Subcutaneous abdominal adipose tissue (tissue), 5 donors: ENCODE data around the gene TRAPPC11.

ENCODE experiments used
- H3K27ac ChIP-seq: one replicate; pipeline ENCODE4 v1.7.0; 2013; ENCODE audit warnings: low read depth, mild to moderate bottlenecking, inconsistent platforms, low read length, moderate library complexity
- H3K27me3 ChIP-seq, 5 donors: one replicate each; pipeline ENCODE4 v1.7.0; 2013; ENCODE audit warnings: low read length in 5 of 5, inconsistent platforms in 1 of 5; ENCODE audit not compliant: control insufficient read depth in 5 of 5, insufficient read depth in 4 of 5
- H3K36me3 ChIP-seq, 5 donors: one replicate each; pipeline ENCODE4 v1.7.0; 2013; ENCODE audit warnings: low read length in 5 of 5; ENCODE audit not compliant: control insufficient read depth in 5 of 5, insufficient read depth in 5 of 5
- H3K4me1 ChIP-seq, 5 donors: one replicate each; pipeline ENCODE4 v1.7.0; 2013; ENCODE audit warnings: low read length in 5 of 5, mild to moderate bottlenecking in 3 of 5, moderate library complexity in 1 of 5; ENCODE audit not compliant: control insufficient read depth in 5 of 5, insufficient read depth in 5 of 5
- H3K4me3 ChIP-seq, 5 donors: one replicate each; pipeline ENCODE4 v1.7.0; 2013; ENCODE audit warnings: low read length in 5 of 5, low read depth in 1 of 5
- H3K9ac ChIP-seq, 5 donors: one replicate each; pipeline ENCODE4 v1.7.0; 2013; ENCODE audit warnings: low read length in 5 of 5, mild to moderate bottlenecking in 4 of 5, moderate library complexity in 3 of 5
- H3K9me3 ChIP-seq, 5 donors: one replicate each; pipeline ENCODE4 v1.7.0; 2013; ENCODE audit warnings: low read length in 5 of 5; ENCODE audit not compliant: control insufficient read depth in 5 of 5
- donor health status: healthy.
- donor health status: healthy.
- donor health status: healthy.
- donor health status: healthy.
- donor health status: healthy.

TRAPPC11 gene

GRCh38 chr4:183747931-183748670 is 89.0 kb downstream of the TRAPPC11 start:
- H3K9me3 ChIP-seq = peaks cover 0 to 9% (median 0%) of the 10 kb centered on the region in 5 donors
- no peaks in the 10 kb centered on the region for H3K27me3 ChIP-seq
- no peak overlapping the region for H3K4me3 ChIP-seq
- H3K36me3 ChIP-seq = no peaks in the 10 kb centered on the region
- H3K27ac ChIP-seq = no peak overlapping the region
- no peak overlapping the region for H3K9ac ChIP-seq
- H3K4me1 ChIP-seq = peaks cover 0 to 4% (median 3%) of the 10 kb centered on the region in 5 donors

- Histone ChIP-seq H3K36me3 (no peaks in the 10 kb centered on the region), H3K4me3 (no peak overlapping the region), H3K4me1 (peaks cover 0 to 4% (median 3%) of the 10 kb centered on the region in 5 donors), H3K27ac (no peak overlapping the region), H3K9ac (no peak overlapping the region), H3K27me3 (no peaks in the 10 kb centered on the region), H3K9me3 (peaks cover 0 to 9% (median 0%) of the 10 kb centered on the region in 5 donors)
These were observed 92.0 kb downstream of the TRAPPC11 start for GRCh38 chr4:183751106-183751505.

- H3K27me3 ChIP-seq = no peaks in the 10 kb centered on the region
- no peak overlapping the region for H3K9ac ChIP-seq
These were observed 96.5 kb downstream of the TRAPPC11 start for GRCh38 chr4:183755596-183755995.

GRCh38 chr4:183757060-183757459 is 98.0 kb downstream of the TRAPPC11 start:
- Histone ChIP-seq H3K9me3 (no peaks in the 10 kb centered on the region), H3K4me3 (no peak overlapping the region), H3K27me3 (no peaks in the 10 kb centered on the region), H3K36me3 (no peaks in the 10 kb centered on the region), H3K27ac (no peak overlapping the region), H3K9ac (no peak overlapping the region), H3K4me1 (peaks cover 0 to 14% (median 7%) of the 10 kb centered on the region in 5 donors)

More at GRCh38 chr4:183755596-183755995, 96.5 kb downstream of the TRAPPC11 start:
- H3K4me3 ChIP-seq = no peak overlapping the region
- no peak overlapping the region for H3K27ac ChIP-seq
- H3K36me3 ChIP-seq = no peaks in the 10 kb centered on the region
- peaks cover 0 to 6% (median 0%) of the 10 kb centered on the region in 5 donors for H3K9me3 ChIP-seq
- H3K4me1 ChIP-seq = peaks cover 0 to 14% (median 7%) of the 10 kb centered on the region in 5 donors

- peak overlapping the region in 3 of 5 donors; percentile 15 to 49 (median 38) for H3K9ac ChIP-seq
- H3K27me3 ChIP-seq = no peaks in the 10 kb centered on the region
- H3K9me3 ChIP-seq = no peaks in the 10 kb centered on the region
- peak overlapping the region; percentile 76 for H3K27ac ChIP-seq
- peak overlapping the region; percentile 24 to 60 (median 52) for H3K4me3 ChIP-seq
- peaks cover 0 to 14% (median 7%) of the 10 kb centered on the region in 5 donors for H3K4me1 ChIP-seq
- H3K36me3 ChIP-seq = no peaks in the 10 kb centered on the region
These were observed 99.1 kb downstream of the TRAPPC11 start for GRCh38 chr4:183758061-183758757.

- H3K27ac ChIP-seq = peak overlapping the region; percentile 76
- peak overlapping the region in 3 of 5 donors; percentile 15 to 49 (median 38) for H3K9ac ChIP-seq
- peak overlapping the region; percentile 24 to 60 (median 52) for H3K4me3 ChIP-seq
- H3K27me3 ChIP-seq = no peaks in the 10 kb centered on the region
- H3K4me1 ChIP-seq = peaks cover 0 to 14% (median 7%) of the 10 kb centered on the region in 5 donors
- no peaks in the 10 kb centered on the region for H3K9me3 ChIP-seq
- no peaks in the 10 kb centered on the region for H3K36me3 ChIP-seq
These were observed 99.8 kb downstream of the TRAPPC11 start for GRCh38 chr4:183758758-183759447.

GRCh38 chr4:183760326-183760725 is 101.2 kb downstream of the TRAPPC11 start:
- H3K9me3 ChIP-seq = no peaks in the 10 kb centered on the region
- no peak overlapping the region for H3K4me3 ChIP-seq
- no peak overlapping the region for H3K9ac ChIP-seq
- no peak overlapping the region for H3K27ac ChIP-seq
- no peaks in the 10 kb centered on the region for H3K27me3 ChIP-seq
- H3K4me1 ChIP-seq = peaks cover 0 to 16% (median 14%) of the 10 kb centered on the region in 5 donors
- no peaks in the 10 kb centered on the region for H3K36me3 ChIP-seq
